HCT116 (cell line): ENCODE results near the gene ST3GAL3.

ENCODE experiments used
- CTCF ChIP-seq, 3 experiments: fragments of 200-600 bp in 1 of 3; sonication (generic) in 1 of 3; IDR thresholded peaks in 2 of 3; conservative IDR thresholded peaks in 1 of 3; 2 replicates each; pipeline ENCODE4 v1.5.1; 2012 to 2017; ENCODE audit warnings: low read depth in 2 of 3, low read length in 2 of 3, antibody characterized with exemption in 1 of 3, borderline replicate concordance in 1 of 3, control low read depth in 1 of 3, mild to moderate bottlenecking in 1 of 3, mixed read lengths in 1 of 3, mixed run types in 1 of 3, moderate library complexity in 1 of 3; ENCODE audit not compliant: insufficient read depth in 1 of 3
- EZH2 ChIP-seq: fragments of 200-600 bp; sonication (generic); IDR thresholded peaks from 2 replicates; pipeline ENCODE4 v1.6.1; 2017; ENCODE audit warnings: antibody characterized with exemption, mixed run types
- POLR2AphosphoS5 ChIP-seq: IDR thresholded peaks from 2 replicates; pipeline ENCODE4 v1.6.1; 2011; ENCODE audit warnings: mild to moderate bottlenecking, low read depth, low read length, moderate library complexity
- ZBTB33 ChIP-seq: IDR thresholded peaks from 2 replicates; pipeline ENCODE4 v1.6.1; 2011; ENCODE audit warnings: mild to moderate bottlenecking, low read length, moderate library complexity; ENCODE audit not compliant: insufficient replicate concordance; ENCODE audit errors: extremely low read depth
- ZNF274 ChIP-seq: fragments of 200-500 bp; sonication (Bioruptor generic); IDR thresholded peaks from 2 replicates; pipeline ENCODE4 v1.6.1; 2014; ENCODE audit warnings: mild to moderate bottlenecking, low read depth, low read length, inconsistent platforms
- TF ChIP-seq, protein P1 (sequence below): IDR thresholded peaks from 2 replicates; pipeline ENCODE4 v1.6.1; 2012; ENCODE audit warnings: low read depth

GRCh38 chr1:43822040-43822690 lies 114.8 kb downstream of the ST3GAL3 start:
- TF ChIP-seq CTCF (IDR thresholded peaks at IDR 0.05 in 2 of 3, conservative IDR thresholded peaks at IDR 0.05 in 1 of 3; ENCODE audit: borderline replicate concordance in 1 of 3, insufficient read depth in 1 of 3, low read depth in 2 of 3, low read length in 2 of 3), result no peak
- TF ChIP-seq POLR2AphosphoS5, result peak; percentile 65
- TF ChIP-seq ZBTB33, result no peak
- no peak for TF ChIP-seq EZH2
- no peak for TF ChIP-seq ZNF274
- TF ChIP-seq, protein P1, sequence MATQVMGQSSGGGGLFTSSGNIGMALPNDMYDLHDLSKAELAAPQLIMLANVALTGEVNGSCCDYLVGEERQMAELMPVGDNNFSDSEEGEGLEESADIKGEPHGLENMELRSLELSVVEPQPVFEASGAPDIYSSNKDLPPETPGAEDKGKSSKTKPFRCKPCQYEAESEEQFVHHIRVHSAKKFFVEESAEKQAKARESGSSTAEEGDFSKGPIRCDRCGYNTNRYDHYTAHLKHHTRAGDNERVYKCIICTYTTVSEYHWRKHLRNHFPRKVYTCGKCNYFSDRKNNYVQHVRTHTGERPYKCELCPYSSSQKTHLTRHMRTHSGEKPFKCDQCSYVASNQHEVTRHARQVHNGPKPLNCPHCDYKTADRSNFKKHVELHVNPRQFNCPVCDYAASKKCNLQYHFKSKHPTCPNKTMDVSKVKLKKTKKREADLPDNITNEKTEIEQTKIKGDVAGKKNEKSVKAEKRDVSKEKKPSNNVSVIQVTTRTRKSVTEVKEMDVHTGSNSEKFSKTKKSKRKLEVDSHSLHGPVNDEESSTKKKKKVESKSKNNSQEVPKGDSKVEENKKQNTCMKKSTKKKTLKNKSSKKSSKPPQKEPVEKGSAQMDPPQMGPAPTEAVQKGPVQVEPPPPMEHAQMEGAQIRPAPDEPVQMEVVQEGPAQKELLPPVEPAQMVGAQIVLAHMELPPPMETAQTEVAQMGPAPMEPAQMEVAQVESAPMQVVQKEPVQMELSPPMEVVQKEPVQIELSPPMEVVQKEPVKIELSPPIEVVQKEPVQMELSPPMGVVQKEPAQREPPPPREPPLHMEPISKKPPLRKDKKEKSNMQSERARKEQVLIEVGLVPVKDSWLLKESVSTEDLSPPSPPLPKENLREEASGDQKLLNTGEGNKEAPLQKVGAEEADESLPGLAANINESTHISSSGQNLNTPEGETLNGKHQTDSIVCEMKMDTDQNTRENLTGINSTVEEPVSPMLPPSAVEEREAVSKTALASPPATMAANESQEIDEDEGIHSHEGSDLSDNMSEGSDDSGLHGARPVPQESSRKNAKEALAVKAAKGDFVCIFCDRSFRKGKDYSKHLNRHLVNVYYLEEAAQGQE, result no peak
